ENCODE data around the gene NSF. TPM values are rescaled to one million over a fixed set of nuclear protein-coding genes. Genes with fewer than 3 reads are reported as not detected.

The NSF gene
- total RNA-seq, 4 donors from 2014 or later = 18.1 to 51.3 (median 47.0) TPM

DNA sequence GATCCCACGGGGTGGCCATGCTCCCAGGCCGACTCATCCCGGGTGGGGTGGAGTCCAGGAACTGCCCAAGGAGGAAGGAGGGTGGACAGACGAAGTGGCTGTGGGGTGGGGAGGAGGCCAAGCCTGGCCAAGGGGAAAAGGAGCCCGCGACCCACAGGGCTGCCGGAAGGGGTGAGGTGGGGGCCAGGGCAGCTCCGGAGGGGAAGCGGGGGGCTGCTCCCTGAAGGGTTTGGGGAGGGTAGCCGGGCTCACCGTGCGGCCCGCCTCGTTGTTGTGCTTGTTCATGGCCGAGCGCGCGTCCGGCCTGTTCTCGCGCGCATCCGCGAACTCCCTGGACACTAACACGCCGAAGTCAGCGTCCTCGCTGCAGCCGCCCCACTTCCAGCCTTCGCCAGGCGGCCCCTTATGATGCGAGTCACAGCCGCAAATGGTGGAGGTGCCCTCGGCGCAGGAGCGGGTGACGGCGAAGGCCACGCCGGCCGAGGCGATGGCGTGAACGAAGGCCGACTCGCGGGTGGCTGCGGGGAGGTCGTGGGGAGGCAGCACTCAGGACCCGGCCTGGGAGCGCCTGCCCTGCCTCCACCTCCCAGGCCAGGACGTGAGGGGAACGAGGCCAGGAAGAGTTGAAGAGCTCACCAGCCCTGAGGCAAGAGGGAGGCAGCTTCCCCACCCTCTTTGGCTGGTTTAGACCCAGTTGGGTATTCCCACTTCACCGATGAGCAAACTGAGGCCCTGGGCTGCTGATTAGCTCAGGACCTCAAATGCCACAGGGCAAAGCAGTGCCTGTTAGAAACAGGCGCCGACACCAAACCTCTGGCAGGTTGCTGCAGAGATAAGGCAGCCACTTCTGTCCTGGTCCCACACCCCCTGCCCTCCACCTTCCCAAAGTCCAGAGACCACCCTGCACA, 179.3 kb downstream of the NSF start:
- H3K4me1 ChIP-seq = peaks cover 8 to 19% (median 15%) of the 10 kb centered on the region in 4 donors
- TF ChIP-seq EP300 (IDR thresholded peaks at IDR 0.05; ENCODE audit: low read depth) = no peak
- TF ChIP-seq POLR2A (IDR thresholded peaks at IDR 0.05) = no peak
- TF ChIP-seq POLR2AphosphoS5 (IDR thresholded peaks at IDR 0.05) = no peak
- no peak for TF ChIP-seq CTCF (IDR thresholded peaks at IDR 0.05)
- no peak overlapping the region for H3K27ac ChIP-seq
- WGBS, 2 donors (ENCODE audit: low coverage in 1 of 2) = 20 to 63% methylated on average over 1 to 55 of the region's 56 CpGs
- H3K36me3 ChIP-seq = no peaks in the 10 kb centered on the region
- no peaks in the 10 kb centered on the region for H3K9me3 ChIP-seq
- peaks cover 37% of the 10 kb centered on the region for H3K27me3 ChIP-seq
- no peak for DNase-seq
- intact Hi-C loops (cut with DNase I; ENCODE audit: low total_unique reads) = no loop called here
- peak overlapping the region in 2 of 4 donors; percentile 18 to 36 for H3K4me3 ChIP-seq
- in situ Hi-C loops (cut with MboI; ENCODE audit: low pct_ligation_motif_present in 1 of 4, low pct_unique_long_range_greater_than_20kb in 1 of 4, low sequenced_read_pairs in 3 of 4) = no loop called here

- intact Hi-C loops (cut with DNase I; ENCODE audit: low total_unique reads) (no loop called here), in situ Hi-C loops (cut with MboI; ENCODE audit: low pct_ligation_motif_present in 1 of 4, low pct_unique_long_range_greater_than_20kb in 1 of 4, low sequenced_read_pairs in 3 of 4) (no loop called here)
- Histone ChIP-seq H3K27me3 (peaks cover 37% of the 10 kb centered on the region), H3K4me1 (peaks cover 8 to 19% (median 15%) of the 10 kb centered on the region in 4 donors), H3K27ac (no peak overlapping the region), H3K4me3 (peak overlapping the region in 1 of 4 donors; percentile 54), H3K36me3 (no peaks in the 10 kb centered on the region), H3K9me3 (no peaks in the 10 kb centered on the region)
- 69% methylated on average over 14 of the region's 14 CpGs; no CpG with 5 or more reads in 1 of the 2 donors for WGBS, 2 donors (ENCODE audit: low coverage in 1 of 2)
- DNase-seq = no peak
- TF ChIP-seq EP300 (IDR thresholded peaks at IDR 0.05; ENCODE audit: low read depth) (no peak), POLR2AphosphoS5 (IDR thresholded peaks at IDR 0.05) (no peak), CTCF (IDR thresholded peaks at IDR 0.05) (no peak), POLR2A (IDR thresholded peaks at IDR 0.05) (no peak)
These were observed 180.0 kb downstream of the NSF start for GRCh38 chr17:46770439-46770817.

- WGBS, 2 donors (ENCODE audit: low coverage in 1 of 2) = 7% methylated on average over 4 of the region's 73 CpGs; no CpG with 5 or more reads in 1 of the 2 donors
- Histone ChIP-seq H3K4me1 (peaks cover 8 to 19% (median 15%) of the 10 kb centered on the region in 4 donors), H3K36me3 (no peaks in the 10 kb centered on the region), H3K9me3 (no peaks in the 10 kb centered on the region), H3K27ac (peak overlapping the region; percentile 34 to 74 (median 62)), H3K4me3 (peak overlapping the region in 3 of 4 donors; percentile 54 to 64 (median 58)), H3K27me3 (peaks cover 37% of the 10 kb centered on the region)
- intact Hi-C loops (cut with DNase I; ENCODE audit: low total_unique reads) (no loop called here), in situ Hi-C loops (cut with MboI; ENCODE audit: low pct_ligation_motif_present in 1 of 4, low pct_unique_long_range_greater_than_20kb in 1 of 4, low sequenced_read_pairs in 3 of 4) (no loop called here)
- DNase-seq = peak; percentile 54
- TF ChIP-seq POLR2AphosphoS5 (IDR thresholded peaks at IDR 0.05) = no peak
- TF ChIP-seq CTCF (IDR thresholded peaks at IDR 0.05) = no peak
- no peak for TF ChIP-seq POLR2A (IDR thresholded peaks at IDR 0.05)
- TF ChIP-seq EP300 (IDR thresholded peaks at IDR 0.05; ENCODE audit: low read depth) = no peak
These were observed 180.5 kb downstream of the NSF start for GRCh38 chr17:46770818-46771560.

All from transverse colon (tissue), 4 donors.